H1 (cell line): ENCODE measurements around the gene PPIH. TPM values are rescaled to one million over a fixed set of nuclear protein-coding genes. Genes with fewer than 3 reads are reported as not detected.

Source experiments
- CTCF ChIA-PET: fragments of 300-600 bp; sonication (Branson Sonifier 250); formaldehyde crosslinking; loops from one replicate; lab custom pipeline; 2021; ENCODE audit not compliant: partially characterized antibody; lab: Charles Lee
- POLR2A ChIA-PET: fragments of 300-600 bp; sonication (Branson Sonifier 250); formaldehyde crosslinking; loops from one replicate; lab custom pipeline; 2021; ENCODE audit warnings: inconsistent platforms; ENCODE audit not compliant: partially characterized antibody; lab: Charles Lee
- DNase-seq, 2 experiments: peaks; one replicate each; pipeline versions ENCODE4 v3.0.0 to v3.0.0-alpha.2; 2010 to 2022; ENCODE audit warnings: low spot score in 2 of 2, low read depth in 1 of 2, mixed read lengths in 1 of 2
- FAIRE-seq: peaks from 2 replicates; lab custom pipeline; 2011; peaks lifted over from hg19 to GRCh38; lab: Jason Lieb, UNC
- H2AFZ ChIP-seq: 2 replicates; pipeline ENCODE4 v1.8.1; 2012; ENCODE audit warnings: low read length, inconsistent platforms
- H2AK5ac ChIP-seq: 2 replicates; pipeline ENCODE4 v1.6.1; 2013; ENCODE audit warnings: low read depth, low read length
- H2BK120ac ChIP-seq: replicated peaks from 2 replicates; pipeline ENCODE3; 2013; ENCODE audit warnings: low read depth, low read length, inconsistent platforms
- H2BK12ac ChIP-seq: 2 replicates; pipeline ENCODE4 v1.6.1; 2013; ENCODE audit warnings: low read depth, low read length
- H2BK15ac ChIP-seq: 2 replicates; pipeline ENCODE4 v1.6.1; 2013; ENCODE audit warnings: low read length
- H2BK20ac ChIP-seq: 2 replicates; pipeline ENCODE4 v1.6.1; 2013; ENCODE audit warnings: low read length
- H2BK5ac ChIP-seq: 2 replicates; pipeline ENCODE4 v1.6.1; 2013; ENCODE audit warnings: low read depth, low read length
- H3K14ac ChIP-seq: 2 replicates; pipeline ENCODE4 v1.6.1; 2013; ENCODE audit warnings: inconsistent platforms; ENCODE audit not compliant: insufficient read length
- H3K18ac ChIP-seq: 2 replicates; pipeline ENCODE4 v1.6.1; 2013; ENCODE audit warnings: low read length; ENCODE audit errors: extremely low read depth
- H3K23ac ChIP-seq: 2 replicates; pipeline ENCODE4 v1.6.1; 2013; ENCODE audit warnings: inconsistent platforms; ENCODE audit not compliant: insufficient read length
- H3K23me2 ChIP-seq: 2 replicates; pipeline ENCODE4 v1.6.1; 2013; ENCODE audit warnings: low read depth, low read length
- H3K27ac ChIP-seq: 2 replicates; pipeline ENCODE4 v1.6.1; 2011; ENCODE audit warnings: low read depth, low read length, inconsistent platforms
- H3K27me3 ChIP-seq, 4 experiments: replicated peaks in 1 of 4; 1 replicate in 1 of 4; 2 replicates in 3 of 4; pipeline versions ENCODE4 v1.6.1 to v1.8.1; 2011 to 2013; ENCODE audit warnings: low read length in 3 of 4, mild to moderate bottlenecking in 3 of 4, inconsistent platforms in 2 of 4, mixed read lengths in 2 of 4, moderate library complexity in 1 of 4; ENCODE audit not compliant: control insufficient read depth in 3 of 4, insufficient read depth in 3 of 4; ENCODE audit errors: extremely low read depth in 1 of 4
- H3K36me3 ChIP-seq, 4 experiments: 2 replicates each; pipeline versions ENCODE4 v1.6.1 to v1.8.1; 2011 to 2013; ENCODE audit warnings: mild to moderate bottlenecking in 4 of 4, low read length in 3 of 4, moderate library complexity in 2 of 4, control low read depth in 1 of 4, inconsistent platforms in 1 of 4; ENCODE audit not compliant: insufficient read depth in 4 of 4, control insufficient read depth in 2 of 4
- H3K4ac ChIP-seq: replicated peaks from 2 replicates; pipeline ENCODE3; 2013; ENCODE audit warnings: low read length, low read depth, mixed read lengths, inconsistent platforms; ENCODE audit not compliant: insufficient read length
- H3K4me1 ChIP-seq, 4 experiments: replicated peaks in 1 of 4; 1 replicate in 1 of 4; 2 replicates in 3 of 4; pipeline versions ENCODE4 v1.6.1 to v1.8.1; 2011 to 2013; ENCODE audit warnings: low read length in 3 of 4, inconsistent platforms in 2 of 4, mixed read lengths in 1 of 4; ENCODE audit not compliant: insufficient read depth in 4 of 4, control insufficient read depth in 3 of 4
- H3K4me2 ChIP-seq, 2 experiments: 2 replicates each; pipeline versions ENCODE4 v1.6.1 to v1.8.1; 2011 to 2013; ENCODE audit warnings: low read depth in 2 of 2, low read length in 2 of 2, control low read depth in 1 of 2, inconsistent platforms in 1 of 2, mild to moderate bottlenecking in 1 of 2; ENCODE audit not compliant: insufficient read depth in 1 of 2
- H3K4me3 ChIP-seq, 4 experiments: fragments of 200-600, 300-600 bp in 1 of 4; sonication (generic), shearing (Covaris generic), sonication (Bioruptor Twin) in 1 of 4; 2 replicates each; pipeline versions ENCODE4 v1.5.1 to v1.8.1; 2011 to 2016; ENCODE audit warnings: low read length in 4 of 4, low read depth in 3 of 4, control low read depth in 2 of 4, inconsistent platforms in 2 of 4, mild to moderate bottlenecking in 2 of 4, mixed read lengths in 1 of 4, moderate library complexity in 1 of 4; ENCODE audit not compliant: insufficient read depth in 2 of 4; ENCODE audit errors: extremely low read depth in 1 of 4
- H3K56ac ChIP-seq: replicated peaks from 2 replicates; pipeline ENCODE3; 2013; ENCODE audit warnings: low read depth, mild to moderate bottlenecking, mixed read lengths, low read length, inconsistent platforms; ENCODE audit not compliant: insufficient read length
- H3K79me1 ChIP-seq: 2 replicates; pipeline ENCODE4 v1.6.1; 2013; ENCODE audit warnings: low read depth, low read length, control low read depth
- H3K79me2 ChIP-seq, 2 experiments: 2 replicates each; pipeline versions ENCODE4 v1.6.1 to v1.8.1; 2012 to 2013; ENCODE audit warnings: low read length in 2 of 2, mild to moderate bottlenecking in 2 of 2, inconsistent platforms in 1 of 2; ENCODE audit not compliant: insufficient read depth in 2 of 2, control insufficient read depth in 1 of 2
- H3K9ac ChIP-seq, 4 experiments: replicated peaks in 1 of 4; 1 replicate in 1 of 4; 2 replicates in 3 of 4; pipeline versions ENCODE4 v1.6.1 to v1.8.1; 2011 to 2013; ENCODE audit warnings: low read depth in 3 of 4, low read length in 3 of 4, control low read depth in 2 of 4, mild to moderate bottlenecking in 2 of 4, moderate library complexity in 2 of 4, inconsistent platforms in 1 of 4; ENCODE audit errors: extremely low read depth in 1 of 4
- H3K9me3 ChIP-seq, 2 experiments: 2 replicates each; pipeline versions ENCODE4 v1.6.1 to v1.8.1; 2012 to 2013; ENCODE audit warnings: mild to moderate bottlenecking in 2 of 2, moderate library complexity in 2 of 2, control low read depth in 1 of 2, inconsistent platforms in 1 of 2, low read depth in 1 of 2, low read length in 1 of 2, mixed read lengths in 1 of 2; ENCODE audit not compliant: insufficient read depth in 2 of 2
- H4K20me1 ChIP-seq, 2 experiments: replicated peaks in 1 of 2; 2 replicates each; pipeline versions ENCODE3 to v1.8.1; 2011 to 2013; ENCODE audit warnings: inconsistent platforms in 2 of 2, low read length in 2 of 2, mild to moderate bottlenecking in 1 of 2; ENCODE audit not compliant: insufficient read depth in 2 of 2, control insufficient read depth in 1 of 2
- H4K5ac ChIP-seq: 2 replicates; pipeline ENCODE4 v1.6.1; 2013; ENCODE audit warnings: low read length, low read depth, mixed read lengths, inconsistent platforms; ENCODE audit not compliant: insufficient read length
- H4K8ac ChIP-seq: 2 replicates; pipeline ENCODE4 v1.8.0; 2013; ENCODE audit warnings: mild to moderate bottlenecking, moderate library complexity, low read length, inconsistent platforms; ENCODE audit not compliant: insufficient read depth; ENCODE audit errors: extremely low read depth
- H4K91ac ChIP-seq: replicated peaks from 2 replicates; pipeline ENCODE3; 2013; ENCODE audit warnings: low read length, mixed read lengths, inconsistent platforms; ENCODE audit not compliant: insufficient read length
- ATF3 ChIP-seq: IDR thresholded peaks from 2 replicates; pipeline ENCODE4 v1.6.1; 2011; ENCODE audit warnings: low read depth, mild to moderate bottlenecking, low read length; ENCODE audit not compliant: insufficient read depth
- CTBP2 ChIP-seq: IDR thresholded peaks from 2 replicates; pipeline ENCODE4 v1.7.0; 2011; ENCODE audit warnings: borderline replicate concordance, mild to moderate bottlenecking, moderate library complexity, mixed read lengths, low read length; ENCODE audit not compliant: insufficient read depth, insufficient read length
- HDAC2 ChIP-seq, 2 experiments: fragments of 300-600 bp in 1 of 2; sonication (generic) in 1 of 2; IDR thresholded peaks; 2 replicates each; pipeline ENCODE4 v1.6.1; 2011 to 2012; ENCODE audit warnings: low read depth in 2 of 2, low read length in 2 of 2, mild to moderate bottlenecking in 2 of 2, moderate library complexity in 2 of 2, borderline replicate concordance in 1 of 2, inconsistent platforms in 1 of 2
- KDM4A ChIP-seq: IDR thresholded peaks from one replicate; pipeline ENCODE4 v1.7.1; 2012; ENCODE audit warnings: low read depth, mild to moderate bottlenecking, moderate library complexity, low read length, inconsistent platforms; ENCODE audit not compliant: severe bottlenecking
- MAX ChIP-seq: IDR thresholded peaks from 2 replicates; pipeline ENCODE4 v1.6.1; 2012; ENCODE audit warnings: inconsistent platforms
- NRF1 ChIP-seq: IDR thresholded peaks from 2 replicates; pipeline ENCODE4 v1.6.1; 2011; ENCODE audit warnings: mild to moderate bottlenecking, low read depth, low read length, improper control_type of control experiment
- POLR2A ChIP-seq, 2 experiments: IDR thresholded peaks; 1 replicate in 1 of 2; 2 replicates in 1 of 2; pipeline ENCODE4 v1.6.1; 2011; ENCODE audit warnings: low read depth in 2 of 2, low read length in 2 of 2, mild to moderate bottlenecking in 2 of 2; ENCODE audit errors: control extremely low read depth in 1 of 2
- RFX5 ChIP-seq: IDR thresholded peaks from 2 replicates; pipeline ENCODE4 v1.6.1; 2011; ENCODE audit warnings: low read depth, low read length, improper control_type of control experiment, borderline replicate concordance
- ZNF274 ChIP-seq: IDR thresholded peaks from 2 replicates; pipeline ENCODE4 v1.7.0; 2012; ENCODE audit warnings: low read length, borderline replicate concordance; ENCODE audit errors: extremely low read depth
- whole genome bisulfite sequencing, 2 experiments: shearing (Covaris generic) in 1 of 2; methylation state at CpG; one replicate each; pipeline versions ENCODE4 v1.1.6 to v1.1.7; 2013 to 2015; ENCODE audit warnings: low lambda C conversion rate in 2 of 2, mixed read lengths in 2 of 2, inconsistent platforms in 1 of 2, low coverage in 1 of 2, missing lambda C conversion rate in 1 of 2; ENCODE audit not compliant: insufficient replicate concordance in 2 of 2, insufficient coverage in 1 of 2, insufficient read length in 1 of 2; ENCODE audit errors: extremely low coverage in 1 of 2, missing lambda C conversion rate in 1 of 2; 5-methylcytosine and 5-hydroxymethylcytosine counted together
- polyA plus RNA-seq, 7 experiments: library from polyadenylated mRNA; depleted of rRNA in 3 of 7; stranded (reverse) in 5 of 7; unstranded in 2 of 7; fragments of >200 nt in 5 of 7; fragments of 200-250 nt in 2 of 7; gene quantifications; 1 replicate in 5 of 7; 2 replicates in 1 of 7; 4 replicates in 1 of 7; pipeline versions ENCODE4 v1.2.1 to v1.2.3, GENCODE V29; 2011 to 2013; ENCODE audit warnings: missing spikeins in 2 of 7, mixed read lengths in 2 of 7
- total RNA-seq: library from RNA; stranded (reverse); fragmentation: NEBNext Ultra II Directional; extraction: Animal tissue kit (Norgen Biotek cat#: 25700); gene quantifications from 2 replicates; pipeline ENCODE4 v1.2.1, GENCODE V29; 2021

Gene PPIH
- total and polyA plus RNA-seq, 2 of the 8 experiments (the other 6 are each of a cell fraction or from before 2014, with no cell fraction given) = 78.1 to 91.5 TPM

DNA sequence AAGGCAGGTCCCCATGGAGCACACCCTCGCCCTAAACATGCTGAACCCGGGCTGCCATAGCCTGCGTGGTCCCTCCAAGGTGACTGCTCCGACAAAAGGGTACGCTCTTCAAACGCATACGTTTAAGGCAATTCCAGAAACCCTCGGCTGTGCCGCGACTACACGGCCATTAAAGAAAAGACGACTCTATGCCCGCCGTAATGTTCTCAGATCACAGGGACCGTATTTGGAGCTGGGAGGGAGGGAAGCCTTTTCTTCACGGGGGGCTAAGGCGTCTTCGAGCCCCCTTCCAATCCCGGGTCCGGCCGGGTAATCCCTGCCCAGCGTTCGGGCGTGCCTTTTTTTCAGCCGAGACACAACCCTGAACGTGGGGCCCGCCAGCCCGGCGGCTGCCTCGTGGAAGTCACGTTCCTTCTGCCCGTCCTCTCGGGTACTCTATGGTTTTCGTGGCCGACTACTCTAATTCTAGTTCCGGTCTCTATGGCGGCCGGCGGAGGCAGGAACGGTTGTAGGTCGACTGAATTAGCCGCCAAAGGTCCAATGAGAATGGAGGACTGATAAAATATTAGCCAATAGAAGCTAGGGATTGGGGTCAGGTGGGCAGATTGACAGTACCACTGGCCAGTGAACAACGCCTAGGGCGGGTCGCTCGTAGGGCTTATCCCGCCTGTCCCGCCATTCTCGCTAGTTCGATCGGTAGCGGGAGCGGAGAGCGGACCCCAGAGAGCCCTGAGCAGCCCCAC is 23.7 kb downstream of the PPIH start, which contains the start of gene YBX1:
Gene YBX1 (plus strand): TSS at position 678 of the 743 bp plus-strand sequence. CDS start 148 bp downstream, outside the sequence.
- H3K23me2 ChIP-seq = peaks cover 16% of the 10 kb centered on the region
- peak within 1 kb of the TSS; percentile 89 for H3K27ac ChIP-seq
- H3K4me1 ChIP-seq = peaks cover 2 to 8% (median 4%) of the 10 kb centered on the region in 4 experiments; a peak in 5 of 7 replicates
- no peaks in the 10 kb centered on the region for H3K27me3 ChIP-seq
- H4K8ac ChIP-seq = peak within 1 kb of the TSS; percentile 69
- peaks cover 24 to 28% of the 10 kb centered on the region in 2 experiments for H4K20me1 ChIP-seq
- H3K14ac ChIP-seq = no peak within 1 kb of the TSS
- H2AFZ ChIP-seq = peak within 1 kb of the TSS; percentile 20; the same call in 1 of the 2 replicates
- H4K5ac ChIP-seq = peak within 1 kb of the TSS; percentile 59
- no peaks in the 10 kb centered on the region for H3K9me3 ChIP-seq
- 0 out of 2 replicates have a peak within 1 kb of the TSS, but pooled peaks have one; percentile 35 for H2BK12ac ChIP-seq
- no peak within 1 kb of the TSS for H2BK20ac ChIP-seq
- DNase-seq (peak; percentile 93 to 97), FAIRE-seq (peak; percentile 13)
- H2BK15ac ChIP-seq = no peak within 1 kb of the TSS
- peak within 1 kb of the TSS; percentile 90 to 96 (median 92) for H3K9ac ChIP-seq
- H2BK120ac ChIP-seq = no peak within 1 kb of the TSS
- H3K56ac ChIP-seq = peak within 1 kb of the TSS; percentile 52
- no peak within 1 kb of the TSS for H3K23ac ChIP-seq
- peak within 1 kb of the TSS; percentile 84 to 100 for H3K4me2 ChIP-seq
- peak within 1 kb of the TSS; percentile 86 for H2BK5ac ChIP-seq
- whole genome bisulfite sequencing, 2 experiments = 1% methylated on average over 54 of the region's 54 CpGs; no CpG with 5 or more reads in 1 of the 2 experiments
- peak within 1 kb of the TSS; percentile 83 to 99 (median 94) for H3K4me3 ChIP-seq
- H3K79me2 ChIP-seq = peaks cover 38 to 61% of the 10 kb centered on the region in 2 experiments
- H4K91ac ChIP-seq = peak within 1 kb of the TSS; percentile 91
- POLR2A ChIA-PET = interaction anchor here (0.6 to 7.3 kb wide), 43 partner anchors 9 to 1061 kb away, joined by 3 to 94 read pairs (median 5); partner anchors contain the start of genes C1orf50, CLDN19, P3H1 and PPIH
- CTCF ChIA-PET = interaction anchor here (0.6 to 1.2 kb wide), 4 partner anchors 13 to 537 kb away, joined by 3 to 5 read pairs (median 4); no protein-coding TSS in a partner anchor
- H3K4ac ChIP-seq = peak within 1 kb of the TSS; percentile 47
- H3K18ac ChIP-seq = peak within 1 kb of the TSS; percentile 86
- H2AK5ac ChIP-seq = peak within 1 kb of the TSS; percentile 25; the same call in 1 of the 2 replicates
- H3K36me3 ChIP-seq = peaks cover 0 to 28% (median 8%) of the 10 kb centered on the region in 4 experiments; a peak in 6 of 8 replicates
- no peaks in the 10 kb centered on the region; the same call in 1 of the 2 replicates for H3K79me1 ChIP-seq
- TF ChIP-seq HDAC2 (IDR thresholded peaks at IDR 0.05; ENCODE audit: borderline replicate concordance in 1 of 2, low read depth in 2 of 2, low read length in 2 of 2) = no peak
- TF ChIP-seq POLR2A (IDR thresholded peaks at IDR 0.05; ENCODE audit: control extremely low read depth in 1 of 2, low read depth in 2 of 2, low read length in 2 of 2) = peak in 1 of 2 experiments; percentile 60; a peak in 1 of 3 replicates
- TF ChIP-seq MAX = peak; percentile 92
- TF ChIP-seq KDM4A = peak; percentile 23
- no peak for TF ChIP-seq NRF1
- peak; percentile 79 for TF ChIP-seq ATF3
- no peak for TF ChIP-seq RFX5
- TF ChIP-seq ZNF274 = no peak
- no peak for TF ChIP-seq CTBP2
